ENCODE results near the gene ATP5PD.

GRCh38 chr17:75063201-75063600 is 16.4 kb upstream of the ATP5PD start:
- TF ChIP-seq ZFP1 (CRISPR knock-in tag; IDR thresholded peaks at IDR 0.05) (no peak), CTCF (CRISPR knock-in tag; IDR thresholded peaks at IDR 0.05) (no peak), POLR2AphosphoS5 (IDR thresholded peaks at IDR 0.05; ENCODE audit: low read depth, low read length) (no peak), BORCS8-MEF2B (CRISPR knock-in tag; IDR thresholded peaks at IDR 0.05) (no peak), ZC3H13 (CRISPR knock-in tag; IDR thresholded peaks at IDR 0.05) (no peak)
